Cardiac septum (tissue), 1 donor: ENCODE results near the gene UPK1A. TPM values are rescaled to one million over a fixed set of nuclear protein-coding genes. Genes with fewer than 3 reads are reported as not detected.
"Not testable (repeated sequence)": the region's sequence is repeated elsewhere in the genome, so short reads cannot be mapped to it uniquely, and the experiment has no call there.

Experiments
- DNase-seq: peaks from one replicate; pipeline ENCODE4 v3.0.0-alpha.2; 2020; ENCODE audit warnings: low spot score
- intact Hi-C: fragments of 100-400 bp; cut with DNase I; formaldehyde crosslinking; loops from one replicate; pipeline ENCODE4 v1.14.0; 2022
- total RNA-seq: library from RNA; stranded (reverse); fragmentation: NEBNext Ultra II Directional; extraction: Animal tissue kit (Norgen Biotek cat#: 25700); gene quantifications from one replicate; pipeline ENCODE4 v1.2.1, GENCODE V29; 2021
- donor health status: DM: no; HTN: no; CAD: no.

UPK1A gene
- total RNA-seq, 1 donor from 2014 or later = not detected

DNA sequence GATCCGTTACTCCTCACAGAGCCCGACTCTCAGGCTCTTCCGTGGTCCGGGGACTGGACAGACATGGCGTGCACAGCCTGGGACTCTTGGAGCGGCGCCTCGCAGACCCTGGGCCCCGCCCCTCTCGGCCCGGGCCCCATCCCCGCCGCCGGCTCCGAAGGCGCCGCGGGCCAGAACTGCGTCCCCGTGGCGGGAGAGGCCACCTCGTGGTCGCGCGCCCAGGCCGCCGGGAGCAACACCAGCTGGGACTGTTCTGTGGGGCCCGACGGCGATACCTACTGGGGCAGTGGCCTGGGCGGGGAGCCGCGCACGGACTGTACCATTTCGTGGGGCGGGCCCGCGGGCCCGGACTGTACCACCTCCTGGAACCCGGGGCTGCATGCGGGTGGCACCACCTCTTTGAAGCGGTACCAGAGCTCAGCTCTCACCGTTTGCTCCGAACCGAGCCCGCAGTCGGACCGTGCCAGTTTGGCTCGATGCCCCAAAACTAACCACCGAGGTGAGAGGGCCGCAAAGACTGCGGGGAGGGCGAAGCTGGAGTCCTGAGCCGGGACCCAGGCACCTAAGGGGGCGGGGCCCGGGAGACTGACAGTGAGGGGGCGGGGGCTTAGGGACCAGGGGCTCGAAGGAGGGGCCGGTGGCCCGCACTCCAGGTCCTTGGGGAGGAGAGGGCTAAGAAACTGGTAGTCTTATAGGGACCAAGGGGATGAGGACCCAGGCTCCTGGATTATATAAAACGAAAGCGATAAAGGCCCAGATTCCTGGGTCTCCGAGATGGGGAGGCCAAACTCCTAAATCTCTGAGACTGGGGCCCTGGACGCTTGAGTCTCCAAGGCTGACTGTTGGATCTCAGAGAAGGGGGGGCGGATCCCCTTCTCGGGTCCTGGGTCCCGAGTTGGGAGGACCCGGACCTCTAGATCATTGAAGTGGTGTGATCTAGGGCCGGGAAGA, 22.8 kb upstream of the UPK1A start:
- intact Hi-C loops = loop anchor here (2.0 kb wide), 1 partner anchor 15 kb away; the partner anchor contains the start of gene RBM42

DNA sequence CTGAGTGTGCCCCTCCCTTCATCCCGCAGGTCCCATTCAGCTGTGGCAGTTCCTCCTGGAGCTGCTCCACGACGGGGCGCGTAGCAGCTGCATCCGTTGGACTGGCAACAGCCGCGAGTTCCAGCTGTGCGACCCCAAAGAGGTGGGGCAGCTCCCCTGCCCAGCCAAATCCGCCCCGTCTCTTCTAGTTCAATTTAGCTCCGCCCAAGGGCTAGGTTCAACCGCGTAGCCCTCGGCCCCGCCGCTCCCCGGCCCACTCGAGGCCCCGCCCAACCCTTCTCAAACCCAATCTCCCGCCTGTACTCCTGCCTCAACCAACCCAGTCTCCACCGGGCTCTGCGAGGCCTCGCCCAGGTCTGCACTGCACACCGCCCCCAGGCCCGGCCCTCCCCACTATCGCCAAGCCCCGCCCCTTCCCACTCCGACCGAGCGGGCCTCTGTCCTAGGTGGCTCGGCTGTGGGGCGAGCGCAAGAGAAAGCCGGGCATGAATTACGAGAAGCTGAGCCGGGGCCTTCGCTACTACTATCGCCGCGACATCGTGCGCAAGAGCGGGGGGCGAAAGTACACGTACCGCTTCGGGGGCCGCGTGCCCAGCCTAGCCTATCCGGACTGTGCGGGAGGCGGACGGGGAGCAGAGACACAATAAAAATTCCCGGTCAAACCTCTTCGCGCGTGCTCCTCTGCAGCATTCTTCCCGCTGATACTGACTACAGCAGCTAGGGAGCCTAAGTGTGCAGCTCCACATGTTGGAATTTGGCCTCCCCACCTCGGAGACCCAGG, 21.9 kb upstream of the UPK1A start:
- intact Hi-C loops = loop anchor here (2.0 kb wide), 1 partner anchor 16 kb away; the partner anchor contains the start of gene RBM42
- DNase-seq = peak; percentile 98

More for the DNA sequence above, 22.8 kb upstream of the UPK1A start:
- peak; percentile 94 for DNase-seq

DNA sequence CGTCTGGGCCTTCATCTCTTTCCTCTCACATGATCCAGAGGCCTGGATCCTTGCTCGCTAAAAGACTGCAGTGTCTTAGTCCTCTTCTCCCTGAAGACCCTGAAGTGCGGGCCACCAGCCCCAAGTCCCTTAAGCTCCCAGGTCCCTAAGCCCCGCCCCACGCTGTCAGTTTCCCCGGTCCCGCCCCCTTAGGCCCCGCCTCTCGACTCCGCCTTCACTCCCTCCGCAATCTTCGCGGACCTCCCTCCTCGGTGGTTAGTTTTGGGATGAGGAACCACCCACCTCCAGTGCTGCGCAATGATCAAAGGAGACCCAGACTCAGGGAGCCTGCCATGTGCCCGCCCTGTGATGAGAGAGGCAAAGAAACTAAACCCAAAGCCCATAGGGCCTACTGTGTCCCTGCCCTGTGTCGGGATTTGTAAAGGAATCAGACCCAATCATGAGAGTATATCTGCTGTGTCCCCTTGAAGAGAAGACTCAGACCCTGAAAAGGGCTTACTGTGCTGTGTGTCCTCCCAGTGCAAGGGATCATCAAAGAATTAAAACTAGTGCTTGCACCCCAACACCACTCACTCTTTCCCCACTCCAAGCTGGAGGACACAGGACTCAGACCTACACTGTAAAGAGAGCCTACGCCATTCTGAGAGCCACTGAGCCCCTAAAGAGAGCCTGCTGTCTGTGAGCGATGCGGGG, 21.2 kb upstream of the UPK1A start:
- DNase-seq = peak; percentile 91
- intact Hi-C loops = loop anchor here (2.0 kb wide), 1 partner anchor 16 kb away; the partner anchor contains the start of gene RBM42

GRCh38 chr19:35645680-35646511, 20.4 kb upstream of the UPK1A start:
- DNase-seq = no peak
- intact Hi-C loops = loop anchor here (2.0 kb wide), 1 partner anchor 17 kb away; the partner anchor contains the start of gene RBM42

GRCh38 chr19:35648017-35648961, 18.0 kb upstream of the UPK1A start, which contains the start of gene COX6B1:
Gene COX6B1, plus strand, starts transcription at chr19:35648323. Its CDS starts 2,921 bp downstream, at chr19:35651244.
- intact Hi-C loops = no loop called here
- peak; percentile 97 for DNase-seq

DNA sequence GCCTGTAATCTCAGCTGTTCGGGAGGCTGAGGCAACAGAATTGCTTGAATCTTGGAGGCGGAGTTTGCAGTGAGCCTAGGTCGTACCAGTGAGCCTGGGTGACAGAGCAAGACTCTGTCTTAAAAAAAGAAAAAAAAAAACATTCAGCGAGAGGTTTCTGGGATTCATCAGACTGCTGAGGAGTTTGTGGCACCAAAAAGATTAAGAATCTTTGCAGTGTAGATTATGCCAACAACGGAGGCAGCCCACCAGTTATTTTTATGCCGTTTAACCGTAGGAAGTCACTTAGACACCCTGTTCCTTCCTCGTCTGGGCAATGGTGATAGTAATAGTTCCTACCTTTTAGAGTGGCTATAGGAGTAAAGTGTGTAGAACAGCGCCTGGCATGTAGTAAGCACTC, 15.7 kb upstream of the UPK1A start:
- intact Hi-C loops = no loop called here
- DNase-seq = no peak

DNA sequence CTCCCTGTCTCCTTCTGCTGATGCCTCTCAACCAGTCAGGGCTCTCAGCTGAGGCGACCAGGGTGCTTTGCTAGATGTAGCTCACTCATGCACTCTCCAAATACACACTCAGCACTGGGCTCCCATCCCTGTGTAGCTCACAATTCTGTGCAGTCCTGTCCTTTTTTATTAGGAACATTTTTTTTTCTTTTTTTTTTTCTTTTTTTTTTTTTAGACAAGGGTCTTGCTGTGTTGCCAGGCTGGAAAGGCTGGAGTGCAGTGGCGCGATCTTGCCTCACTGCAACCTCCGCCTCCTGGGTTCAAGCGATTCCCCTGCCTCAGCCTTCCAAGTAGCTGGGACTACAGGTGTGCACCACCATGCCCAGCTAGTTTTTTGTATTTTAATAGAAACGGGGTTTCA, 11.5 kb upstream of the UPK1A start:
- intact Hi-C loops, DNase-seq: not testable (repeated sequence)

DNA sequence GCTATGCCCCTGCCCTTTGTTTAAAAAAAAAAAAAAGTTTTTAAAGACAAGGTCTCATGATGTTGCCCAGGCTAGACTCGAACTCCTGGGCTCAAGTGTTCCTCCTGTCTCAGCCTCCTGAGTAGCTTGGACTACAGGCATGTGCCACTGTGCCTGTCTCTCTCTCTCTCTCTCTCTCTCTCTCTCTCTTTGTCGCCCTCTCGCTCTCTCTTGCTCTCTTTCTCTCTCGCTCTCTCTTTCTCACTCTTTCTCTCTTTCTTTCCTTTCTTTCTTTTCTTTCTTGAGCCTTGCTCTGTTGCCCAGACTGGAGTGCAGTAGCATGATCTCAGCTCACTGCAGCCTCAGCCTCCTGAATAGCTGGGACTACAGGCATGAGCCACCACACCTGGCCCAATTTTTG, 10.7 kb upstream of the UPK1A start:
- intact Hi-C loops = no loop called here

GRCh38 chr19:35656700-35657099, 9.6 kb upstream of the UPK1A start:
- intact Hi-C loops = no loop called here
- no peak for DNase-seq

More for the DNA sequence above, 10.7 kb upstream of the UPK1A start:
- no peak for DNase-seq

GRCh38 chr19:35657904-35658700, 8.2 kb upstream of the UPK1A start:
- DNase-seq = no peak
- intact Hi-C loops = no loop called here

DNA sequence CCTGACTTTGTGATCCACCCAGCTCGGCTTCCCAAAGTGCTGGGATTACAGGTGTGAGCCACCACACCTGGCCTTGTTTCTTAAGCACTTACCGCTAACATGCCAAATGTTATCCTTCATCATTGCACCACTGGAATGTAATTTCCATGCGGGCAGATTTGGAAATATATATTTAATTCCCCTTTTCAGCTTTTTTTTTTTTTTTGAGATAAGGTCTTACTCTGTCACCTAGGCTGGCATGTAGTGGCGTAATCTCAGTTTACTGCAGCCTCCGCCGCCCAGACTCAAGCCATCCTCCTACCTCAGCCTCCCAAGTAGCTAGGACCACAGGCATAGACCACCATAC, 4.3 kb upstream of the UPK1A start:
- DNase-seq = no peak
- intact Hi-C loops = no loop called here

DNA sequence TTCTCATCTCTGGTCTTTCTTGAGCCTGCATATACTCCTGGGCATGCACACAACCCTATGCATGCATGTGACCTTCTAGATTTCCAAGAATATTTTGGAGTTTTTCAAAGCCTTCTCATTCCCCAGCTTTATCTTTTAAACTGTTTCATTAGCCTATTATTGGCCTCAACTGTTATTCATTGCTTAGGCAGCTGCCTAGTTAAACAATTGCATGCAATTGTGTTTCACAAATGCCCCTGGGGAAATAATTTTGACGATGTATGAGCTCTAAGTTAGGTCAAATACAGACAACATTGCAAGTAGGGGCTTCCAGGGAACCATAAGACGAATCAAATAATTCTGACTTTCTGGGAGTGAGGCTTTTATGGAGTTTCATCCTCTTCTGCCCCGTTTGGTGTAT, 2.3 kb upstream of the UPK1A start:
- intact Hi-C loops = no loop called here
- DNase-seq = no peak

DNA sequence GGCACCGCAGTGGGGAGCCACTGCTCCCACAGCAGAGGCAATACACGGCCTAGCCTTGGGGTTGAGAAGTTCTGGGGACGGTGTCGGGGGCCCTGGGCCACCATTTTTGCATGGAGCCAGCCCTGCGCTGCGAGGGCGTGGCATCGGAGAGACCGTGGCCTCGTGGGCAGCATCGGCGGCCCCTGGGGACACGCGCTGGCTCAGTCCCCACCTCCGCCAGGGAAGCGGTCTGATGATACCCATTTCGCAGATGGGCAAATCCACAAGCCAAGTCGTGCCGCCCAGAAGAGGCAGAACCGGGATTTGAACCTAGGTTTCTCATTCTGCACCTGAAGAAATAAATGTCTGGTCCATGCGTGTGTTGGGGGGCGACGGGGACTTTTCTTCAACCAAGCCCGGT, 1.2 kb upstream of the UPK1A start:
- DNase-seq = no peak
- intact Hi-C loops = no loop called here

- DNase-seq = no peak
- intact Hi-C loops = no loop called here
Measured at GRCh38 chr19:35665604-35666003, 713 bp upstream of the UPK1A start.

DNA sequence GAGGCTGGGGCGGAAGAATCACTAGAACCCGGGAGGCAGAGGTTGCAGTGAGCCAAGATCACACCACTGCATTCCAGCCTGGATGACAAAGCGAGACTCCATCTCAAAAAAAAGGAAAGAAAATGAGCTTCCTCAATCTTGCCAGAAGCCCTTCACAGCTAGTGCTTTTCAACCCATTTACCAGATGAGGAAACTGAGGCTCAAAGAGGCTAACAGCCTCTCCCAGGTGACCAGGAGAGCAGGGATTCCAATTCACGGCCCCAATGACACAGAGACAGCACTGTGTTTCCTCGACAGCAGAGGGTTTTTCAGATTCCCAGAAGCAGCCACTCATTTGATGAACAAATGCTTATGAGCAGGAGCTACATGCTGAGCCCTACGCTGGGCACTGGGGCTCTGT, 3.2 kb downstream of the UPK1A start:
- DNase-seq = no peak
- intact Hi-C loops = no loop called here

DNA sequence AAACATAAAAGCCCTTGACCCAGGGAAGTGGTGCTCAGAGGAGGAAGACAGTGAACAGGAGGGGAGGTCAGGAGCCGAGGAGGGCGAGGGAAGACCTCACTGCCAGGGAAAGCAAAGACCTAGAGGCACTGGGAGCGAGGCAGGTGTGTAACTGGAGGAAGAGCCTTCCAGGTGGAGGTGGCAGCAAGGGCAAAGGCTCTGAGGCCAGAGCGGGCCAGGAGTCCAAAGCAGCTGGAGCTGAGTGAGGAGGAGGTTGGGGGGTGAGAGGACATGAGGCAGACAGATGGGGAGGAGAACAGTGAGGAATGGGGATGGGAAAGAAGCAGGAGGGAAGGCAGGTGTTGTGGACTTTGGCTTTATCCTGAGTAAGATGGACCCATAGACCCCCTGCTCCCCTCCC, 3.7 kb downstream of the UPK1A start:
- intact Hi-C loops = no loop called here
- no peak for DNase-seq

- no peak for DNase-seq
- intact Hi-C loops = no loop called here
Measured at GRCh38 chr19:35670686-35671085, 4.4 kb downstream of the UPK1A start.
